Measurements from ENCODE around the gene VAMP8.
"Not testable (repeated sequence)": the region's sequence is repeated elsewhere in the genome, so short reads cannot be mapped to it uniquely, and the experiment has no call there.

VAMP8 gene

GRCh38 chr2:85614757-85615156, 37.4 kb downstream of the VAMP8 start:
- not testable (repeated sequence) for H3K4me1 ChIP-seq (ENCODE audit: control insufficient read depth, low read depth, low read length); H3K27me3 ChIP-seq (ENCODE audit: control insufficient read depth, insufficient read depth, low read length); H3K27ac ChIP-seq (ENCODE audit: low read length); H3K9me3 ChIP-seq (ENCODE audit: control insufficient read depth, low read depth, low read length); H3K9ac ChIP-seq (ENCODE audit: low read length); H3K4me3 ChIP-seq (ENCODE audit: low read length)
- peaks cover 16% of the 10 kb centered on the region for H3K36me3 ChIP-seq (ENCODE audit: control insufficient read depth, low read depth, low read length)

- H3K27ac ChIP-seq (ENCODE audit: low read length): no peak overlapping the region
- H3K4me1 ChIP-seq (ENCODE audit: control insufficient read depth, low read depth, low read length): peaks cover 6% of the 10 kb centered on the region
- peak overlapping the region; percentile 89 for H3K4me3 ChIP-seq (ENCODE audit: low read length)
- H3K9ac ChIP-seq (ENCODE audit: low read length): peak overlapping the region; percentile 94
- no peaks in the 10 kb centered on the region for H3K9me3 ChIP-seq (ENCODE audit: control insufficient read depth, low read depth, low read length)
- peaks cover 22% of the 10 kb centered on the region for H3K36me3 ChIP-seq (ENCODE audit: control insufficient read depth, low read depth, low read length)
- no peaks in the 10 kb centered on the region for H3K27me3 ChIP-seq (ENCODE audit: control insufficient read depth, insufficient read depth, low read length)
Observed at GRCh38 chr2:85615413-85615728, 38.0 kb downstream of the VAMP8 start.

GRCh38 chr2:85617723-85618122, 40.3 kb downstream of the VAMP8 start:
- peak overlapping the region; percentile 89 for H3K4me3 ChIP-seq (ENCODE audit: low read length)
- not testable (repeated sequence) for H3K9ac ChIP-seq (ENCODE audit: low read length); H3K9me3 ChIP-seq (ENCODE audit: control insufficient read depth, low read depth, low read length); H3K27me3 ChIP-seq (ENCODE audit: control insufficient read depth, insufficient read depth, low read length); H3K4me1 ChIP-seq (ENCODE audit: control insufficient read depth, low read depth, low read length); H3K27ac ChIP-seq (ENCODE audit: low read length)
- peaks cover 41% of the 10 kb centered on the region for H3K36me3 ChIP-seq (ENCODE audit: control insufficient read depth, low read depth, low read length)

GRCh38 chr2:85619617-85620016, 42.2 kb downstream of the VAMP8 start:
- Histone ChIP-seq H3K27me3 (ENCODE audit: control insufficient read depth, insufficient read depth, low read length) (no peaks in the 10 kb centered on the region), H3K4me3 (ENCODE audit: low read length) (no peak overlapping the region), H3K9ac (ENCODE audit: low read length) (no peak overlapping the region), H3K27ac (ENCODE audit: low read length) (no peak overlapping the region), H3K4me1 (ENCODE audit: control insufficient read depth, low read depth, low read length) (peaks cover 6% of the 10 kb centered on the region), H3K36me3 (ENCODE audit: control insufficient read depth, low read depth, low read length) (peaks cover 60% of the 10 kb centered on the region), H3K9me3 (ENCODE audit: control insufficient read depth, low read depth, low read length) (no peaks in the 10 kb centered on the region)

GRCh38 chr2:85621338-85621737, 44.0 kb downstream of the VAMP8 start:
- H3K27ac ChIP-seq (ENCODE audit: low read length): no peak overlapping the region
- H3K36me3 ChIP-seq (ENCODE audit: control insufficient read depth, low read depth, low read length): peaks cover 77% of the 10 kb centered on the region
- no peak overlapping the region for H3K4me3 ChIP-seq (ENCODE audit: low read length)
- H3K9me3 ChIP-seq (ENCODE audit: control insufficient read depth, low read depth, low read length): no peaks in the 10 kb centered on the region
- H3K4me1 ChIP-seq (ENCODE audit: control insufficient read depth, low read depth, low read length): peaks cover 6% of the 10 kb centered on the region
- no peak overlapping the region for H3K9ac ChIP-seq (ENCODE audit: low read length)
- no peaks in the 10 kb centered on the region for H3K27me3 ChIP-seq (ENCODE audit: control insufficient read depth, insufficient read depth, low read length)

GRCh38 chr2:85623991-85624390, 46.6 kb downstream of the VAMP8 start:
- Histone ChIP-seq H3K27me3 (ENCODE audit: control insufficient read depth, insufficient read depth, low read length) (no peaks in the 10 kb centered on the region), H3K36me3 (ENCODE audit: control insufficient read depth, low read depth, low read length) (peaks cover 95% of the 10 kb centered on the region), H3K9me3 (ENCODE audit: control insufficient read depth, low read depth, low read length) (no peaks in the 10 kb centered on the region), H3K9ac (ENCODE audit: low read length) (no peak overlapping the region), H3K27ac (ENCODE audit: low read length) (no peak overlapping the region), H3K4me1 (ENCODE audit: control insufficient read depth, low read depth, low read length) (no peaks in the 10 kb centered on the region), H3K4me3 (ENCODE audit: low read length) (no peak overlapping the region)

GRCh38 chr2:85628658-85629057, 51.3 kb downstream of the VAMP8 start:
- Histone ChIP-seq H3K9me3 (ENCODE audit: control insufficient read depth, low read depth, low read length) (no peaks in the 10 kb centered on the region), H3K4me1 (ENCODE audit: control insufficient read depth, low read depth, low read length) (no peaks in the 10 kb centered on the region), H3K27me3 (ENCODE audit: control insufficient read depth, insufficient read depth, low read length) (no peaks in the 10 kb centered on the region), H3K36me3 (ENCODE audit: control insufficient read depth, low read depth, low read length) (peaks cover 89% of the 10 kb centered on the region), H3K27ac (ENCODE audit: low read length) (no peak overlapping the region), H3K9ac (ENCODE audit: low read length) (no peak overlapping the region), H3K4me3 (ENCODE audit: low read length) (no peak overlapping the region)

GRCh38 chr2:85631316-85631715, 53.9 kb downstream of the VAMP8 start:
- Histone ChIP-seq H3K9me3 (ENCODE audit: control insufficient read depth, low read depth, low read length) (no peaks in the 10 kb centered on the region), H3K36me3 (ENCODE audit: control insufficient read depth, low read depth, low read length) (peaks cover 83% of the 10 kb centered on the region), H3K27me3 (ENCODE audit: control insufficient read depth, insufficient read depth, low read length) (no peaks in the 10 kb centered on the region), H3K27ac (ENCODE audit: low read length) (no peak overlapping the region), H3K4me3 (ENCODE audit: low read length) (no peak overlapping the region), H3K4me1 (ENCODE audit: control insufficient read depth, low read depth, low read length) (no peaks in the 10 kb centered on the region), H3K9ac (ENCODE audit: low read length) (no peak overlapping the region)

Data from iPS-18a (cell line).